Mesothelial cell of epicardium (in vitro differentiated cells): ENCODE data around the gene EPHA6. TPM values are rescaled to one million over a fixed set of nuclear protein-coding genes. Genes with fewer than 3 reads are reported as not detected.

Source experiments
- DNase-seq, 2 experiments: peaks; one replicate each; pipeline ENCODE4 v3.0.0; 2021; ENCODE audit warnings: low spot score in 2 of 2; ENCODE audit not compliant: unreplicated experiment in 2 of 2
- H3K27ac Mint-ChIP-seq: 2 replicates; pipeline ENCODE4 v1.8.0; 2021; ENCODE audit warnings: mixed read lengths
- H3K27me3 Mint-ChIP-seq: 2 replicates; pipeline ENCODE4 v1.8.0; 2021; ENCODE audit warnings: low read depth, mixed read lengths
- H3K36me3 Mint-ChIP-seq: 2 replicates; pipeline ENCODE4 v1.8.0; 2021; ENCODE audit warnings: mixed read lengths
- H3K4me1 Mint-ChIP-seq: 2 replicates; pipeline ENCODE4 v1.8.0; 2021; ENCODE audit warnings: mixed read lengths
- H3K4me3 Mint-ChIP-seq: 2 replicates; pipeline ENCODE4 v1.8.0; 2021; ENCODE audit warnings: mild to moderate bottlenecking, moderate library complexity, mixed read lengths
- H3K9me3 Mint-ChIP-seq: 2 replicates; pipeline ENCODE4 v1.8.0; 2021; ENCODE audit warnings: mixed read lengths
- total RNA-seq: library from RNA; stranded (reverse); gene quantifications from 3 replicates; pipeline ENCODE4 v1.2.1, GENCODE V29; 2021
- TF ChIP-seq, protein P1 (sequence below): fragments of 200-600 bp; sonication (generic); IDR thresholded peaks from one replicate; pipeline ENCODE4 v1.5.0; 2021; ENCODE audit warnings: antibody characterized with exemption; ENCODE audit not compliant: unreplicated experiment

Gene EPHA6
- total RNA-seq, 1 donor from 2014 or later = 43.3 TPM

DNA sequence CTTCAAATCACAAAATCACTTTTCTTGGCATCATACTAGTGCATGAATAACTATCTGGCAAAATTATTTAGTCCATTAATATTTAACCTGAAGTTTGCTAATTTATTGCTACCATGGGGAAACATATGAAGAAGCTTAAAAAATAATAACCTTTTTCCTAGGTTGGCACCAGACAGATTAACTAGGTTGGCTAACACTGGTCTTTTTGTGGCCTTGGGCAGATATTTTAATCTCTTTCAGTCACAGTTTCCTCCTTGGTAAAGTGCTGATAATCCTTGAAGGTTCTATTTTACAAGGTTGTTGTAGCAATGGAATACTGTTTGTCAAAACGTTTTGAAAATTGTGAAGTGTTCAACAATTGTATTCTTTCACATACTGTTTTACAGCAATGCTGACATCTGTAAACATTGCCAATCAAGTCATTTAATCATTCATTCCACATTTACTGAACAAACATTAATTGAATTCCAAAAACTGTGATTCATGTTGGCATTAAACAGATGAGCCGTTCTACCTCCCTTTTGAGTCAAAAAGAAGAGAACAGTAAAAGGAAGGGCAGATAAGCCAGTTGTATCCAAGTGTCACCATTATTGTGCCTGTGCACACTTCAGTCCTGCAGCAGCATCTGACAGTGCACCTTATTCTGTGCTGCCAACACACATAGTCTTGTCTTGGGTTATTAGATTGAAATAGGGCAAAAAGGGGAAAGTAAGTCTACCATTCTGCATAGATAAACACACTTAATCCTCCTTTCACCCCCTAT, 21.9 kb downstream of the EPHA6 start:
- H3K4me1 Mint-ChIP-seq = peaks cover 7% of the 10 kb centered on the region
- no peak overlapping the region for H3K4me3 Mint-ChIP-seq
- TF ChIP-seq, protein P1, sequence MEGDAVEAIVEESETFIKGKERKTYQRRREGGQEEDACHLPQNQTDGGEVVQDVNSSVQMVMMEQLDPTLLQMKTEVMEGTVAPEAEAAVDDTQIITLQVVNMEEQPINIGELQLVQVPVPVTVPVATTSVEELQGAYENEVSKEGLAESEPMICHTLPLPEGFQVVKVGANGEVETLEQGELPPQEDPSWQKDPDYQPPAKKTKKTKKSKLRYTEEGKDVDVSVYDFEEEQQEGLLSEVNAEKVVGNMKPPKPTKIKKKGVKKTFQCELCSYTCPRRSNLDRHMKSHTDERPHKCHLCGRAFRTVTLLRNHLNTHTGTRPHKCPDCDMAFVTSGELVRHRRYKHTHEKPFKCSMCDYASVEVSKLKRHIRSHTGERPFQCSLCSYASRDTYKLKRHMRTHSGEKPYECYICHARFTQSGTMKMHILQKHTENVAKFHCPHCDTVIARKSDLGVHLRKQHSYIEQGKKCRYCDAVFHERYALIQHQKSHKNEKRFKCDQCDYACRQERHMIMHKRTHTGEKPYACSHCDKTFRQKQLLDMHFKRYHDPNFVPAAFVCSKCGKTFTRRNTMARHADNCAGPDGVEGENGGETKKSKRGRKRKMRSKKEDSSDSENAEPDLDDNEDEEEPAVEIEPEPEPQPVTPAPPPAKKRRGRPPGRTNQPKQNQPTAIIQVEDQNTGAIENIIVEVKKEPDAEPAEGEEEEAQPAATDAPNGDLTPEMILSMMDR = no peak
- H3K9me3 Mint-ChIP-seq = peaks cover 3% of the 10 kb centered on the region
- peaks cover 2% of the 10 kb centered on the region for H3K36me3 Mint-ChIP-seq
- no peak overlapping the region for H3K27ac Mint-ChIP-seq
- H3K27me3 Mint-ChIP-seq = no peaks in the 10 kb centered on the region
- DNase-seq = no peak

DNA sequence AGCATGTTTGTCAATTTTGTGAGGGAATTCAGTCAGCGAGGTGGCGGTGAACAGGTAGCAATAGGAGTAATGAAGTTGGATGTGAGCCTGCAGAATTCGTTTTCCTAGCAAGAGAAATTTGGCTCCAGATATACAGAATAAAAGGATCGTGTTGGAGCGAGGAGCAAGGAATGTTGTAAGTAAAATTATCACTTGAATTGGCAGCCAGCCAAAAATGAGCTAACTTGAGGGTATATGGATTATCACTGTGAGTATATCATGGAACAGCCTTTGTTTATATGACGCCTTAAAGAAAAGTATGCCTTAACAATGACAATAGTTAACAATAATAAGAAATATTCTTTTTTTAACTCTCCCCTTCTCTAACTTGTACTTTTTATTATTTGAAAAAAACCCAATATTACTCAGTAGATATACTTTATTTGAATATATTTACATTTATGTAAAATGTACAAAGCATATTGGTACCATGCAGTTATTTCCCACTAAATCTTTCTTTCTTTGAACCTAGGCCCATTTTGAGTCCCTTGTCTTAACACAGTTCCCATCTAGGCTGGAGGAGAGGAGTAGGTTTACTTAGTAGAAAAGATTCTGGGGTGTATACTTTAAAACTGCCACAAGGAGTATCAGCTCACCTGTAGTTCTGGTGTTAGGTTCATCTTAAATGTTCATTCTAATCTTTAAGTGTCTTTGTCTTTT, 29.3 kb downstream of the EPHA6 start:
- H3K27ac Mint-ChIP-seq = peak overlapping the region; percentile 14
- DNase-seq = no peak
- peaks cover 17% of the 10 kb centered on the region for H3K4me1 Mint-ChIP-seq
- no peaks in the 10 kb centered on the region for H3K27me3 Mint-ChIP-seq
- no peaks in the 10 kb centered on the region for H3K36me3 Mint-ChIP-seq
- TF ChIP-seq, protein P1 = no peak
- no peak overlapping the region for H3K4me3 Mint-ChIP-seq
- H3K9me3 Mint-ChIP-seq = no peaks in the 10 kb centered on the region

DNA sequence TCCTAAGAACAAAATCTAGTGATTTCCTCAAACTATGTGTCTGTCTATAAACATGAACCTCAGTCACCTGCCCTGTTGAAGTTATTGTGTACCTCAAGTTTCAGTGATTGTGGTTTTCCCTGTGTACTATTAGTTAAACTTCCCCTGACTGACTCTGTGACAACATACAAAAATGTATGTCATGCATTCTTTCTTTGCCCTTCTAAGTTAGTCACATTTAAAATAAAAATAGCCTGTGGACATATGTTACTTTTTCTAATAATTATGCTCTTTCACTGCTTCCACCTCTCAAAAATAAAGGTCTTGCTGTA, 29.8 kb downstream of the EPHA6 start:
- Mint-ChIP-seq H3K4me3 (no peak overlapping the region), H3K27me3 (no peaks in the 10 kb centered on the region), H3K36me3 (no peaks in the 10 kb centered on the region), H3K4me1 (peaks cover 17% of the 10 kb centered on the region), H3K27ac (no peak overlapping the region), H3K9me3 (no peaks in the 10 kb centered on the region)
- DNase-seq = no peak
- TF ChIP-seq, protein P1 = no peak

DNA sequence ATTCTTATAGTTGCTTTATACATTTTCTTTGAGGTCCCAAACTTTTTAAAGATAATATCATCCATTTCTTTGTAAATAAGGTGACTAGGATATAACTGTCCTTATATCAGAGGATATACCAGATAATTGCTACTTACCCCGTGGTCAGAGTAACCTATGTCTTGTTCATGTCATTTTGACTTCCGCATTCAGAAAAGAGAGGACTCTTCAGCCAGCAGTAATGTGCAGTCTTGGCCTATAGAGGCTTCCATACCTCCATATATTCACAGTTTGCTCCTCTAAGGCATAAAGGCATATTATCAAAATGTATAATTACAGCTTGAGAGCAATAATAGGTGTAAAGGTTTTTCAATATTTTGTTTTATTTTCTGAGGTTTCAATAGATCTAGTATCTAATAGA, 38.5 kb downstream of the EPHA6 start:
- H3K4me1 Mint-ChIP-seq = no peaks in the 10 kb centered on the region
- no peak overlapping the region for H3K27ac Mint-ChIP-seq
- no peaks in the 10 kb centered on the region for H3K9me3 Mint-ChIP-seq
- DNase-seq = no peak
- no peaks in the 10 kb centered on the region for H3K36me3 Mint-ChIP-seq
- TF ChIP-seq, protein P1 = no peak
- no peaks in the 10 kb centered on the region for H3K27me3 Mint-ChIP-seq
- H3K4me3 Mint-ChIP-seq = no peak overlapping the region

DNA sequence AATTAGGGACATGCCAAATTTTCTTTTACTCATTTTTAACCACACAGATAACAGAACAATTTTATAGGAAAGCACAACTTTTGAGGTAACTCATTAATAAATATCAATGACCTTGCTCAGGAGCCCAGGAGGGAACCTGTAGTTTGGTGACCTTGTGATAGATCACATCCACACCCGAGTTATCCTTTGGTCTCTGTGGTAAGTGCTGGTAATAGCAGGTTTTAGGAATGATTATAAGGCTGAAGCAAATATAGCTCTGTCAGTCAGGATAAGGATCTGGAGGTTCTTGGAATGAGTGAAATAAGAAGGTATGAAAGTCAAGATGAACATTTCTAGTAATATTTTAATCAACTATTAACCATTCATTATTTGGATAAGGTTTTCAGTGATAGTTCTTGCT, 46.5 kb downstream of the EPHA6 start:
- H3K36me3 Mint-ChIP-seq = no peaks in the 10 kb centered on the region
- no peaks in the 10 kb centered on the region for H3K9me3 Mint-ChIP-seq
- no peak overlapping the region for H3K27ac Mint-ChIP-seq
- H3K4me3 Mint-ChIP-seq = no peak overlapping the region
- TF ChIP-seq, protein P1 = no peak
- H3K27me3 Mint-ChIP-seq = no peaks in the 10 kb centered on the region
- H3K4me1 Mint-ChIP-seq = peaks cover 29% of the 10 kb centered on the region
- no peak for DNase-seq
